RKO (cell line): Measurements from ENCODE around the gene SMIM17.

Experiments used
- DNase-seq: peaks from one replicate; pipeline ENCODE4 v3.0.0-alpha.2; 2016; ENCODE audit warnings: low spot score

SMIM17 gene

GRCh38 chr19:56642711-56643459 is at the start of gene SMIM17:
TSS of gene SMIM17 (plus strand) at chr19:56643159. CDS start at chr19:56645668, 2,509 bp downstream.
- no peak for DNase-seq

GRCh38 chr19:56594446-56594782 is 48.5 kb upstream of the SMIM17 start:
- DNase-seq, result no peak

GRCh38 chr19:56594783-56595547 is 48.0 kb upstream of the SMIM17 start, which contains the start of gene ZNF71:
TSS of gene ZNF71 (plus strand) at chr19:56595302. CDS start at chr19:56601559, 6,257 bp downstream.
- peak; percentile 87 for DNase-seq

GRCh38 chr19:56595548-56595899 is 47.4 kb upstream of the SMIM17 start:
- peak; percentile 19 for DNase-seq

GRCh38 chr19:56596676-56597075 is 46.3 kb upstream of the SMIM17 start:
- DNase-seq, result no peak

GRCh38 chr19:56597696-56598095 is 45.3 kb upstream of the SMIM17 start:
- DNase-seq, result peak; percentile 74

- peak; percentile 87 for DNase-seq
Observed at GRCh38 chr19:56601375-56601774, 41.6 kb upstream of the SMIM17 start.

GRCh38 chr19:56603829-56604228 is 39.1 kb upstream of the SMIM17 start:
- DNase-seq, result no peak

- no peak for DNase-seq
Observed at GRCh38 chr19:56608274-56608964, 34.5 kb upstream of the SMIM17 start.

GRCh38 chr19:56611288-56611687 is 31.7 kb upstream of the SMIM17 start:
- no peak for DNase-seq

- DNase-seq, result no peak
Observed at GRCh38 chr19:56612737-56613136, 30.2 kb upstream of the SMIM17 start.

GRCh38 chr19:56613639-56614038 is 29.3 kb upstream of the SMIM17 start:
- DNase-seq, result no peak

GRCh38 chr19:56617531-56617930 is 25.4 kb upstream of the SMIM17 start:
- DNase-seq, result no peak

- no peak for DNase-seq
Observed at GRCh38 chr19:56619121-56619520, 23.8 kb upstream of the SMIM17 start.

- no peak for DNase-seq
Observed at GRCh38 chr19:56622374-56622773, 20.6 kb upstream of the SMIM17 start.

- no peak for DNase-seq
Observed at GRCh38 chr19:56623006-56623405, 20.0 kb upstream of the SMIM17 start.

- DNase-seq, result no peak
Observed at GRCh38 chr19:56625708-56626107, 17.3 kb upstream of the SMIM17 start.

GRCh38 chr19:56633021-56633420 is 9.9 kb upstream of the SMIM17 start:
- DNase-seq, result no peak

- DNase-seq, result peak; percentile 93
Observed at GRCh38 chr19:56637976-56638555, 4.9 kb upstream of the SMIM17 start.

GRCh38 chr19:56639217-56639616 is 3.7 kb upstream of the SMIM17 start:
- peak; percentile 77 for DNase-seq

- no peak for DNase-seq
Observed at GRCh38 chr19:56643460-56643955, 549 bp downstream of the SMIM17 start.

GRCh38 chr19:56654151-56654550 is 11.2 kb downstream of the SMIM17 start:
- no peak for DNase-seq
